H1 (cell line): Measurements from ENCODE around the gene ERI3.

Experiments
- CTCF ChIP-seq, 3 experiments: IDR thresholded peaks; 1 replicate in 2 of 3; 2 replicates in 1 of 3; pipeline versions ENCODE4 v1.5.1 to v1.6.1; 2011; ENCODE audit warnings: low read length in 3 of 3, mild to moderate bottlenecking in 3 of 3, inconsistent platforms in 2 of 3, low read depth in 1 of 3, moderate library complexity in 1 of 3; ENCODE audit not compliant: insufficient read depth in 1 of 3; ENCODE audit errors: control extremely low read depth in 1 of 3
- JUN ChIP-seq: IDR thresholded peaks from 2 replicates; pipeline ENCODE4 v1.6.1; 2011; ENCODE audit warnings: low read depth, mild to moderate bottlenecking, improper control_type of control experiment, low read length
- SIRT6 ChIP-seq: IDR thresholded peaks from one replicate; pipeline ENCODE4 v1.7.1; 2012; ENCODE audit warnings: low read length, inconsistent platforms
- TEAD4 ChIP-seq: IDR thresholded peaks from 2 replicates; pipeline ENCODE4 v1.6.1; 2012; ENCODE audit warnings: low read depth, low read length, inconsistent platforms, mixed read lengths

GRCh38 chr1:44228218-44228617, 126.8 kb downstream of the ERI3 start:
- no peak for TF ChIP-seq SIRT6
- no peak for TF ChIP-seq CTCF (IDR thresholded peaks at IDR 0.05; ENCODE audit: control extremely low read depth in 1 of 3, insufficient read depth in 1 of 3, low read depth in 1 of 3, low read length in 3 of 3)
- TF ChIP-seq JUN: no peak
- no peak for TF ChIP-seq TEAD4
